Thoracic aorta (tissue), 2 donors: ENCODE results near the gene COPZ2. TPM values are rescaled to one million over a fixed set of nuclear protein-coding genes. Genes with fewer than 3 reads are reported as not detected.

Source experiments
- ATAC-seq: fragments of 150-250 bp; one replicate; pipeline ENCODE4 v1.8.0; 2017; ENCODE audit warnings: low read depth; ENCODE audit not compliant: insufficient number of reproducible peaks, low FRiP score
- DNase-seq: peaks from one replicate; pipeline ENCODE4 v3.0.0-alpha.2; 2020; ENCODE audit warnings: low spot score
- H3K27ac ChIP-seq, 2 donors: fragments of 200-600 bp; sonication (generic); 1 replicate in 1 of 2; 2 replicates in 1 of 2; pipeline ENCODE4 v1.5.1; 2016; ENCODE audit warnings: mild to moderate bottlenecking in 2 of 2, moderate library complexity in 2 of 2
- H3K27me3 ChIP-seq: fragments of 200-600 bp; sonication (generic); replicated peaks from 2 replicates; pipeline ENCODE4 v1.6.0; 2016; ENCODE audit warnings: mild to moderate bottlenecking; ENCODE audit not compliant: insufficient read depth
- H3K36me3 ChIP-seq: fragments of 200-600 bp; sonication (generic); one replicate; pipeline ENCODE4 v1.5.1; 2016
- H3K4me1 ChIP-seq, 2 donors: fragments of 200-600 bp; sonication (generic); 1 replicate in 1 of 2; 2 replicates in 1 of 2; pipeline versions ENCODE4 v1.5.1 to v1.6.0; 2016; ENCODE audit warnings: low read depth in 2 of 2, mild to moderate bottlenecking in 1 of 2; ENCODE audit not compliant: control insufficient read depth in 1 of 2
- H3K4me3 ChIP-seq: fragments of 200-600 bp; sonication (generic); 2 replicates; pipeline ENCODE4 v1.5.1; 2016; ENCODE audit warnings: mild to moderate bottlenecking
- H3K9me3 ChIP-seq: fragments of 200-600 bp; sonication (generic); 2 replicates; pipeline ENCODE4 v1.5.1; 2016
- total RNA-seq, 2 donors: library from RNA; depleted of rRNA; stranded (reverse); fragments of >200 nt; gene quantifications; one replicate each; pipeline versions ENCODE4 v1.1.0 to v1.2.3, GENCODE V29; 2016
- TF ChIP-seq, protein P1 (sequence below): fragments of 200-600 bp; sonication (generic); IDR thresholded peaks from one replicate; pipeline ENCODE4 v1.5.1; 2019; ENCODE audit warnings: antibody characterized with exemption

Gene COPZ2
- total RNA-seq, 2 donors from 2014 or later, result 46.8 to 70.9 TPM

DNA sequence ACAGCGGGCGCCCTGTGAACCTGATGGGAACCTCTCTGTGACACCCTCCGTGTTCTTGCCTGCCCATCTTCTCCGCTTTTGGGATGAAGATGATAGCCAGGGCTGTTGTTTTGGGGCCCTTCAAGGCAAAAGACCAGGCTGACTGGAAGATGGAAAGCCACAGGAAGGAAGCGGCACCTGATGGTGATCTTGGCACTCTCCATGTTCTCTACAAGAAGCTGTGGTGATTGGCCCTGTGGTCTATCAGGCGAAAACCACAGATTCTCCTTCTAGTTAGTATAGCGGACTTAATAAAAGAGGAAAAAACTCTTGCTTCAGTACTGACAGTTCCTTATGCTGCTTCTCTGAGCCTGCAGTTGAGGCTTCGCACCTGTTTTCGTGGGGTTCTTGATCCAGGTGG lies 56.1 kb downstream of the COPZ2 start:
- H3K36me3 ChIP-seq, result peaks cover 32% of the 10 kb centered on the region
- H3K27me3 ChIP-seq, result no peaks in the 10 kb centered on the region
- ATAC-seq (no peak), DNase-seq (no peak)
- no peak overlapping the region for H3K4me3 ChIP-seq
- TF ChIP-seq, protein P1, sequence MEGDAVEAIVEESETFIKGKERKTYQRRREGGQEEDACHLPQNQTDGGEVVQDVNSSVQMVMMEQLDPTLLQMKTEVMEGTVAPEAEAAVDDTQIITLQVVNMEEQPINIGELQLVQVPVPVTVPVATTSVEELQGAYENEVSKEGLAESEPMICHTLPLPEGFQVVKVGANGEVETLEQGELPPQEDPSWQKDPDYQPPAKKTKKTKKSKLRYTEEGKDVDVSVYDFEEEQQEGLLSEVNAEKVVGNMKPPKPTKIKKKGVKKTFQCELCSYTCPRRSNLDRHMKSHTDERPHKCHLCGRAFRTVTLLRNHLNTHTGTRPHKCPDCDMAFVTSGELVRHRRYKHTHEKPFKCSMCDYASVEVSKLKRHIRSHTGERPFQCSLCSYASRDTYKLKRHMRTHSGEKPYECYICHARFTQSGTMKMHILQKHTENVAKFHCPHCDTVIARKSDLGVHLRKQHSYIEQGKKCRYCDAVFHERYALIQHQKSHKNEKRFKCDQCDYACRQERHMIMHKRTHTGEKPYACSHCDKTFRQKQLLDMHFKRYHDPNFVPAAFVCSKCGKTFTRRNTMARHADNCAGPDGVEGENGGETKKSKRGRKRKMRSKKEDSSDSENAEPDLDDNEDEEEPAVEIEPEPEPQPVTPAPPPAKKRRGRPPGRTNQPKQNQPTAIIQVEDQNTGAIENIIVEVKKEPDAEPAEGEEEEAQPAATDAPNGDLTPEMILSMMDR, result no peak
- no peaks in the 10 kb centered on the region for H3K4me1 ChIP-seq
- no peaks in the 10 kb centered on the region for H3K9me3 ChIP-seq
- H3K27ac ChIP-seq, result no peak overlapping the region

DNA sequence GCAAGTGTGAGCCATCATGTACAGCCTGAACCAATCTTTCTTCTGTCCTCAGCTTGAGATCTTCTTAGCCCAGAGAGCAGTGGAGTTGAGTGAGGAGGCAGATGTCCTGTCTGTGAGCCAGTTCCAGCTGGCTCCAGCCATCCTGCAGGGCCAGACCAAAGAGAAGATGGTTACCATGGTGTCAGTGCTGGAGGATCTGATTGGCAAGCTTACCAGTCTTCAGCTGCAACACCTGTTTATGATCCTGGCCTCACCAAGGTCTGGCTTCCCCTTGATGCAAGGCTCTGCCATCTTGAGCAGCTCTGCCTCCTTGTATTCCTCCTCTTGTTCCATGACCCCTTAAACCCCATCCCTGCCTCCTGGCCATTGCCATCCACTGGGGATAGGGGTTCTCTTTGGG lies 57.1 kb downstream of the COPZ2 start:
- DNase-seq (no peak), ATAC-seq (no peak)
- H3K9me3 ChIP-seq, result no peaks in the 10 kb centered on the region
- H3K27me3 ChIP-seq, result no peaks in the 10 kb centered on the region
- no peak overlapping the region for H3K4me3 ChIP-seq
- H3K27ac ChIP-seq, result no peak overlapping the region
- TF ChIP-seq, protein P1, result no peak
- no peaks in the 10 kb centered on the region for H3K4me1 ChIP-seq
- peaks cover 41% of the 10 kb centered on the region for H3K36me3 ChIP-seq

DNA sequence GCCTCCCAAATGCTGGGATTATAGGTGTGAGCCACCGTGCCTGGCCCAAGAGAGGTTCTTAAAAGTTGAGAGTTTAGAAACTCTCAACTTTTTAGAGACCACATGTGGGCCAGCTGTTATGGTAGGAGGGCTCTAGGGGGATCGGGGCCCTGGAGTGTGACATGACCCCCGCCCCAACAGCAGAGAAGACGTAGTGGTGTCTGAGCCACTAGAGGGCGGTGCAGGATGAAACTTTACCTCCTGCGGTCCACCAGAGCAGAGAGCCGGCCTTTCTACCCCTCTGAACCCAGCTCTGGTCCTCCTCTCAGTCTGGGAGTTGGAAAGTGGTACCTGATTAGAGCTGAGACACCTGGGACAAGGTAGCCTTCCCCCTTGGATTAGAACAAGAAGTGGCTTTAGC lies 59.3 kb downstream of the COPZ2 start:
- no peak for DNase-seq
- no peaks in the 10 kb centered on the region for H3K4me1 ChIP-seq
- ATAC-seq, result no peak
- no peak overlapping the region for H3K27ac ChIP-seq
- H3K36me3 ChIP-seq, result peaks cover 60% of the 10 kb centered on the region
- TF ChIP-seq, protein P1, result peak; percentile 69
- no peaks in the 10 kb centered on the region for H3K9me3 ChIP-seq
- H3K4me3 ChIP-seq, result no peak overlapping the region
- H3K27me3 ChIP-seq, result no peaks in the 10 kb centered on the region

Other genes starting within 250 kb of the COPZ2 start
- 10 to 100 TPM; 15.5 to 20.0 TPM for gene OSBPL7, start 216.0 kb downstream of the COPZ2 start, total RNA-seq
- gene MRPL10, start 206.3 kb downstream of the COPZ2 start, total RNA-seq, result 10 to 100 TPM; 25.8 to 34.8 TPM
- under 1 TPM in 1 of 2 donors, not detected in 1; 0.42 TPM for gene LRRC46, start 206.1 kb downstream of the COPZ2 start, total RNA-seq
- 10 to 100 TPM; 22.9 to 29.3 TPM for gene SCRN2, start 196.5 kb downstream of the COPZ2 start, total RNA-seq
- not detected for gene SP6, start 186.6 kb downstream of the COPZ2 start, total RNA-seq
- 10 to 100 TPM in 1 of 2 donors, 1 to 10 TPM in 1; 6.4 to 10.9 TPM for gene SP2, start 141.6 kb downstream of the COPZ2 start, total RNA-seq
- gene PNPO, start 96.2 kb downstream of the COPZ2 start, total RNA-seq, result 10 to 100 TPM; 16.9 to 28.9 TPM
- gene PRR15L, start 79.9 kb downstream of the COPZ2 start, total RNA-seq, result 1 to 10 TPM in 1 of 2 donors, not detected in 1; 1.4 TPM
- gene CDK5RAP3, start 66.7 kb downstream of the COPZ2 start, total RNA-seq, result 100 to 1,000 TPM; 125 to 192 TPM
- 100 to 1,000 TPM; 131 to 155 TPM for gene NFE2L1, start 10.6 kb upstream of the COPZ2 start, total RNA-seq
- gene CBX1, start 63.7 kb upstream of the COPZ2 start, total RNA-seq, result 10 to 100 TPM; 35.7 to 36.1 TPM
- 10 to 100 TPM; 12.0 to 15.4 TPM for gene SNX11, start 70.0 kb upstream of the COPZ2 start, total RNA-seq